ENCODE results near the gene MTMR6. TPM values are rescaled to one million over a fixed set of nuclear protein-coding genes. Genes with fewer than 3 reads are reported as not detected.
A peak's percentile ranks its signal among the peaks of the same experiment; 100 is the strongest.

The MTMR6 gene
- polyA plus RNA-seq, 1 of the 3 experiments (the other 2 are of a cell fraction), result 4.8 TPM

GRCh38 chr13:25252225-25252624 lies 35.1 kb downstream of the MTMR6 start:
- Histone ChIP-seq H3K79me2 (ENCODE audit: insufficient read depth) (no peaks in the 10 kb centered on the region), H3K9me2 (no peaks in the 10 kb centered on the region), H3K9ac (no peak overlapping the region), H3K27ac (ENCODE audit: low read depth in 2 of 2, low read length in 1 of 2) (no peak overlapping the region), H2AFZ (ENCODE audit: low read depth) (no peak overlapping the region), H3K4me1 (ENCODE audit: control insufficient read depth in 1 of 2, insufficient read depth in 2 of 2, low read depth in 1 of 2, low read length in 1 of 2) (no peaks in the 10 kb centered on the region; a peak in 1 of 4 replicates), H3F3A (replicated peaks; ENCODE audit: insufficient read depth) (peaks cover 9% of the 10 kb centered on the region), H3K4me3 (ENCODE audit: low read depth in 2 of 2, low read length in 1 of 2) (no peak overlapping the region), H3K9me3 (no peaks in the 10 kb centered on the region), H3K36me3 (replicated peaks in 1 of 2; ENCODE audit: control insufficient read depth in 1 of 2, insufficient read depth in 2 of 2, low read length in 1 of 2) (peaks cover 71 to 73% of the 10 kb centered on the region in 2 experiments), H4K20me1 (ENCODE audit: insufficient read depth) (no peaks in the 10 kb centered on the region), H3K4me2 (no peak overlapping the region), H3K27me3 (ENCODE audit: insufficient read depth) (no peaks in the 10 kb centered on the region)
- POLR2A ChIA-PET, result no interaction called here
- TF ChIP-seq FOXM1 (IDR thresholded peaks at IDR 0.05; ENCODE audit: low read depth), result no peak
- no peak for TF ChIP-seq GATA2 (CRISPR knock-in tag; IDR thresholded peaks at IDR 0.05)
- no peak for DNase-seq
- WGBS (ENCODE audit: low lambda C conversion rate), result 98% methylated on average over 4 of the region's 4 CpGs
- CTCF ChIA-PET, result interaction anchor here (0.9 to 1.4 kb wide), 2 partner anchors 19 to 36 kb away, joined by 3 to 4 read pairs; no protein-coding TSS in a partner anchor

DNA sequence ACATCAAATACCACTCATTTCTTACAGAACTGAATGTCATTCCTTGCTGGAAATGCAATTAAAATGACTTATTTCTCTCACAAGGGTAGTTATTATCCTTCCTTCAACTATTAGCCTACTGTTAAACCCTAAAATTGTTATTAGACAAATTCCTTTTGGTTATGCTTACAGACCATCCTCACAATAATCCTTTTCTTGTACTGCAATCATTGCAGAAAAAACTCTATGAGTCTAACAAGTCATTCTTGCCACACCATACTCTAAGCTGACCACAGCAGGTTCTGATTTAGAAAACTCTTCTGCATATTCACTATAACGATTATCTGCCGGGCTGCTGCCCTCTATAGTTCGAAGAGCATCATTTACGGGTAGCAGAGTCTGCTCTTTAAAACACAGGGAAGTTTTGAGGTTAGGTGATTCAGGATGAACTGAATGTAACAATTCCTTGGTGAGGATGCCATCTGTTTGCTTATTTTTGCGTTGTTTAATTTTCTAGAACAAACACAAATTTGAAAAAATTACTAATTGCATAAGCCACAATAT lies 38.2 kb downstream of the MTMR6 start:
- Histone ChIP-seq H2AFZ (ENCODE audit: low read depth) (no peak overlapping the region), H4K20me1 (ENCODE audit: insufficient read depth) (no peaks in the 10 kb centered on the region), H3K4me3 (ENCODE audit: low read depth in 2 of 2, low read length in 1 of 2) (no peak overlapping the region), H3K4me1 (ENCODE audit: control insufficient read depth in 1 of 2, insufficient read depth in 2 of 2, low read depth in 1 of 2, low read length in 1 of 2) (no peaks in the 10 kb centered on the region; a peak in 1 of 4 replicates), H3K36me3 (replicated peaks in 1 of 2; ENCODE audit: control insufficient read depth in 1 of 2, insufficient read depth in 2 of 2, low read length in 1 of 2) (peaks cover 55 to 69% of the 10 kb centered on the region in 2 experiments), H3K27ac (ENCODE audit: low read depth in 2 of 2, low read length in 1 of 2) (no peak overlapping the region), H3F3A (replicated peaks; ENCODE audit: insufficient read depth) (peaks cover 11% of the 10 kb centered on the region), H3K4me2 (no peak overlapping the region), H3K9ac (no peak overlapping the region), H3K9me3 (no peaks in the 10 kb centered on the region), H3K27me3 (ENCODE audit: insufficient read depth) (no peaks in the 10 kb centered on the region), H3K9me2 (no peaks in the 10 kb centered on the region), H3K79me2 (ENCODE audit: insufficient read depth) (no peaks in the 10 kb centered on the region)
- ChIA-PET CTCF (interaction anchor here (1.3 to 1.4 kb wide), 2 partner anchors 19 to 20 kb away, joined by 3 to 4 read pairs; no protein-coding TSS in a partner anchor), POLR2A (no interaction called here)
- DNase-seq, result peak; percentile 22
- TF ChIP-seq RAD21 (IDR thresholded peaks at IDR 0.05; ENCODE audit: low read length) (peak; percentile 48), TAF1 (IDR thresholded peaks at IDR 0.05; ENCODE audit: borderline replicate concordance, low read depth, low read length) (no peak), NRF1 (IDR thresholded peaks at IDR 0.05; ENCODE audit: low read depth, low read length) (no peak), TEAD4 (IDR thresholded peaks at IDR 0.05; ENCODE audit: borderline replicate concordance, insufficient read depth) (no peak), GABPA (IDR thresholded peaks at IDR 0.05; ENCODE audit: low read depth) (no peak)
- TF ChIP-seq, protein P1, sequence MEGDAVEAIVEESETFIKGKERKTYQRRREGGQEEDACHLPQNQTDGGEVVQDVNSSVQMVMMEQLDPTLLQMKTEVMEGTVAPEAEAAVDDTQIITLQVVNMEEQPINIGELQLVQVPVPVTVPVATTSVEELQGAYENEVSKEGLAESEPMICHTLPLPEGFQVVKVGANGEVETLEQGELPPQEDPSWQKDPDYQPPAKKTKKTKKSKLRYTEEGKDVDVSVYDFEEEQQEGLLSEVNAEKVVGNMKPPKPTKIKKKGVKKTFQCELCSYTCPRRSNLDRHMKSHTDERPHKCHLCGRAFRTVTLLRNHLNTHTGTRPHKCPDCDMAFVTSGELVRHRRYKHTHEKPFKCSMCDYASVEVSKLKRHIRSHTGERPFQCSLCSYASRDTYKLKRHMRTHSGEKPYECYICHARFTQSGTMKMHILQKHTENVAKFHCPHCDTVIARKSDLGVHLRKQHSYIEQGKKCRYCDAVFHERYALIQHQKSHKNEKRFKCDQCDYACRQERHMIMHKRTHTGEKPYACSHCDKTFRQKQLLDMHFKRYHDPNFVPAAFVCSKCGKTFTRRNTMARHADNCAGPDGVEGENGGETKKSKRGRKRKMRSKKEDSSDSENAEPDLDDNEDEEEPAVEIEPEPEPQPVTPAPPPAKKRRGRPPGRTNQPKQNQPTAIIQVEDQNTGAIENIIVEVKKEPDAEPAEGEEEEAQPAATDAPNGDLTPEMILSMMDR (IDR thresholded peaks at IDR 0.05), result peak; percentile 49
- 57% methylated on average over 5 of the region's 5 CpGs for WGBS (ENCODE audit: low lambda C conversion rate)

DNA sequence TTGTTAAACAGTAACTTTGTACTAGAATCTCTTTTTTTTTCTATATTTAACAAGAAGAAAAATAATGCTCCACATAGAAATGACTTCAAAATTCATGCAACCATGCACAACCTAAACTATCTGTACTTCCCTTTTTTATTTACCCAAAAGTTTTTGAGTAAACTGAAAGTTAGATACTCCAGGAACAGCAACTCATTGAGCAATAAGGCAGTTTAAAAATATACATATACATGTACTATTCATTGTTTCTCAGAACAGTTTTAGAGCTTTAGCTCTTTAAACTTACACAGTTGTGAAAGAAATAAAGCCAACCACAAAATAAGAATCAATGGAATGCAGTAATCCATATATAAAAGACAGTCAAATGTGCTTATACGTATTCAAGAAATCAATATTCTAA lies 39.2 kb downstream of the MTMR6 start:
- POLR2A ChIA-PET, result no interaction called here
- no peak overlapping the region for H3K27ac ChIP-seq (ENCODE audit: low read depth in 2 of 2, low read length in 1 of 2)
- no peaks in the 10 kb centered on the region; a peak in 1 of 4 replicates for H3K4me1 ChIP-seq (ENCODE audit: control insufficient read depth in 1 of 2, insufficient read depth in 2 of 2, low read depth in 1 of 2, low read length in 1 of 2)
- no peaks in the 10 kb centered on the region for H3K79me2 ChIP-seq (ENCODE audit: insufficient read depth)
- DNase-seq, result no peak
- CTCF ChIA-PET, result interaction anchor here (0.7 to 1.4 kb wide), 3 partner anchors 12 to 20 kb away, joined by 3 to 4 read pairs (median 3); no protein-coding TSS in a partner anchor
- H3K27me3 ChIP-seq (ENCODE audit: insufficient read depth), result no peaks in the 10 kb centered on the region
- H3K9me3 ChIP-seq, result no peaks in the 10 kb centered on the region
- no peak overlapping the region for H3K9ac ChIP-seq
- 100% methylated on average over 1 of the region's 1 CpG for WGBS (ENCODE audit: low lambda C conversion rate)
- H4K20me1 ChIP-seq (ENCODE audit: insufficient read depth), result no peaks in the 10 kb centered on the region
- H3K4me3 ChIP-seq (ENCODE audit: low read depth in 2 of 2, low read length in 1 of 2), result no peak overlapping the region
- no peak overlapping the region for H2AFZ ChIP-seq (ENCODE audit: low read depth)
- H3F3A ChIP-seq (replicated peaks; ENCODE audit: insufficient read depth), result peaks cover 11% of the 10 kb centered on the region
- H3K9me2 ChIP-seq, result no peaks in the 10 kb centered on the region
- H3K36me3 ChIP-seq (replicated peaks in 1 of 2; ENCODE audit: control insufficient read depth in 1 of 2, insufficient read depth in 2 of 2, low read length in 1 of 2), result peaks cover 46 to 59% of the 10 kb centered on the region in 2 experiments
- no peak overlapping the region for H3K4me2 ChIP-seq
- no peak for TF ChIP-seq RAD21 (IDR thresholded peaks at IDR 0.05; ENCODE audit: low read length)
- no peak for TF ChIP-seq MEF2A (IDR thresholded peaks at IDR 0.05; ENCODE audit: borderline replicate concordance, low read depth)
- TF ChIP-seq SIN3A (IDR thresholded peaks at IDR 0.05; ENCODE audit: borderline replicate concordance, low read depth, low read length), result no peak
- no peak for TF ChIP-seq FOXJ3 (CRISPR knock-in tag; IDR thresholded peaks at IDR 0.05)
- no peak for TF ChIP-seq NRF1 (IDR thresholded peaks at IDR 0.05; ENCODE audit: low read depth, low read length)
- TF ChIP-seq FOSL2 (IDR thresholded peaks at IDR 0.05; ENCODE audit: borderline replicate concordance, low read depth), result no peak
- TF ChIP-seq, protein P1 (IDR thresholded peaks at IDR 0.05), result no peak
- TF ChIP-seq, protein P2, sequence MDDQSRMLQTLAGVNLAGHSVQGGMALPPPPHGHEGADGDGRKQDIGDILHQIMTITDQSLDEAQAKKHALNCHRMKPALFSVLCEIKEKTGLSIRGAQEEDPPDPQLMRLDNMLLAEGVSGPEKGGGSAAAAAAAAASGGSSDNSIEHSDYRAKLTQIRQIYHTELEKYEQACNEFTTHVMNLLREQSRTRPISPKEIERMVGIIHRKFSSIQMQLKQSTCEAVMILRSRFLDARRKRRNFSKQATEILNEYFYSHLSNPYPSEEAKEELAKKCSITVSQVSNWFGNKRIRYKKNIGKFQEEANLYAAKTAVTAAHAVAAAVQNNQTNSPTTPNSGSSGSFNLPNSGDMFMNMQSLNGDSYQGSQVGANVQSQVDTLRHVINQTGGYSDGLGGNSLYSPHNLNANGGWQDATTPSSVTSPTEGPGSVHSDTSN (IDR thresholded peaks at IDR 0.05), result no peak
- no peak for TF ChIP-seq SMC3 (IDR thresholded peaks at IDR 0.05; ENCODE audit: low read depth, low read length)
- TF ChIP-seq YY1 (IDR thresholded peaks at IDR 0.05; ENCODE audit: low read depth), result no peak
- TF ChIP-seq, protein P3, sequence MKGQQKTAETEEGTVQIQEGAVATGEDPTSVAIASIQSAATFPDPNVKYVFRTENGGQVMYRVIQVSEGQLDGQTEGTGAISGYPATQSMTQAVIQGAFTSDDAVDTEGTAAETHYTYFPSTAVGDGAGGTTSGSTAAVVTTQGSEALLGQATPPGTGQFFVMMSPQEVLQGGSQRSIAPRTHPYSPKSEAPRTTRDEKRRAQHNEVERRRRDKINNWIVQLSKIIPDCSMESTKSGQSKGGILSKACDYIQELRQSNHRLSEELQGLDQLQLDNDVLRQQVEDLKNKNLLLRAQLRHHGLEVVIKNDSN (IDR thresholded peaks at IDR 0.05; ENCODE audit: borderline replicate concordance, low read depth), result no peak

Data from SK-N-SH (cell line).